OCI-LY3 (cell line): ENCODE data around the gene RASA2.

ENCODE experiments used
- CTCF ChIP-seq: fragments of 200-600, 300-600 bp; sonication (generic); IDR thresholded peaks from 2 replicates; pipeline ENCODE4 v1.5.1; 2014; ENCODE audit warnings: antibody characterized with exemption, low read length, low read depth
- EZH2phosphoT487 ChIP-seq: fragments of 200-600 bp; shearing (Covaris generic); IDR thresholded peaks from 2 replicates; pipeline ENCODE4 v1.6.1; 2018; ENCODE audit warnings: antibody characterized with exemption, mixed run types, low read depth

- TF ChIP-seq CTCF (no peak), EZH2phosphoT487 (no peak)
Measured at GRCh38 chr3:141570068-141570467, 83.2 kb downstream of the RASA2 start.
